GM19239 (cell line): ENCODE results near the gene LHX5.
A peak's percentile ranks its signal among the peaks of the same experiment; 100 is the strongest.

ENCODE experiments used
- DNase-seq: peaks from one replicate; pipeline ENCODE4 v3.0.0; 2011; ENCODE audit warnings: low spot score; ENCODE audit not compliant: insufficient read length
- FAIRE-seq: peaks from 2 replicates; lab custom pipeline; 2011; peaks lifted over from hg19 to GRCh38; lab: Jason Lieb, UNC

Gene LHX5

DNA sequence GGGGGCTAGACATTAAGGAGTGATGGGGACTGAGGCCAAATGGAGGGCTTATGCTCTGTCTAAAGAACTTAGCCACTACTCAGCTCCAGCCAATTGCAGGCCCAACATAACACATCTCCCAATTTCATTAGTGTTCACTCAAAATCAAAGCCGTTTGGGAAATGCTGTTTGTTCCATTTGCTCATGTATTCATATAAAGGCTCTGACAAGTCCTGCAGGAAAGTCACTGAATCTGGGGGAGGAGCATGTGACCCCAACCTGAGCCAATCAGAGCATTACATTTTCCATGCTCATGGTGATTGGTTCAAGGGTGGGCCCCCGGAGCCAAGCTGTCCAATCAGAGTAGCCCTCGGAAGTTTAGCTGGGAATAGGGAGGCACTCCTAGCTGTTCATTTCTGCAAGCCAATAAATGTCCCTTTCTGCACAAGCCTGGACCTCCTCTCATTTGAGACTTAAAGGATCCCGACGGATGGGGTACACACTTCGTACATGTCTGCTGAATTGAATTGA, 28.6 kb downstream of the LHX5 start:
- FAIRE-seq (no peak), DNase-seq (no peak)

DNA sequence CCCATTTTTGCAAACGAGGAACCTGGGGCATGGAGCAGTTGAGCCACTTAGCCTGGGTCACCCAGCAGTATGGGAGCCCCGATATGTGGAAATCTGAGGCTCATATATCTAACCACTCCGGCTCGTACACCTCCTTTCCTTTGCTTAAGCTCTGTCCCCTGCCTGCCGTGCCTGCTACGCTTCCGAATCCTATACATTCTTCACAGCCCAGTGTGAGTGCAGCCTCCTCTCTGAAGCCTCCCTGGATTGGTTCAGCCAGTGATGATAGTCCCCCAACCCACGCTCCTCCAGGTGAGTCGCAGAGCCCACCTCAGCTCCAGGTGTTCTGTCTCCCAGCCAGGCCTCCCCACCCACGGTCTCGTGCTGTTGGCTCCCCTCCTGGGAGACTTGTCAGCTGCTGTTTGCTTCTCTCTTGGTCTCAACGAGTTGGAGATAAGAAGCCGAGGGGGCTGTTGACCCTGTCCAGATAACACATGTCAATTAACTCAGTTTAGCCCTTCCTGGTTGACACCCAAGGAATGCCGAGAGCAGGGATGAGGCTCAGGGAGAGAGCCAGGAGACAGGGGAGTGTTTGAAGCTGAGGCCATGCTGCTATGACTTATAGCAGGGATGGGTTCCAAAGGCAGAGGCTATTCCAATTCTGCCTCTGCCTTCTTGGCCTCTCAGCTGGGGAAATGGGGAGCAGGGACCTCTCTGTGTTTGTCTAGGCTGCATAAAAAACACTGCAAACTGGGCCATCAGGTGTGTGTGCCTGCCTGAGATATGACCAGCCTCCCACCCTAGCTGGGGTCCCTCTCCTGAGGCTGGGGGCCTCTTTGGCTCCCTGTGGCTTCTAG, 30.5 kb downstream of the LHX5 start:
- FAIRE-seq (no peak), DNase-seq (no peak)

DNA sequence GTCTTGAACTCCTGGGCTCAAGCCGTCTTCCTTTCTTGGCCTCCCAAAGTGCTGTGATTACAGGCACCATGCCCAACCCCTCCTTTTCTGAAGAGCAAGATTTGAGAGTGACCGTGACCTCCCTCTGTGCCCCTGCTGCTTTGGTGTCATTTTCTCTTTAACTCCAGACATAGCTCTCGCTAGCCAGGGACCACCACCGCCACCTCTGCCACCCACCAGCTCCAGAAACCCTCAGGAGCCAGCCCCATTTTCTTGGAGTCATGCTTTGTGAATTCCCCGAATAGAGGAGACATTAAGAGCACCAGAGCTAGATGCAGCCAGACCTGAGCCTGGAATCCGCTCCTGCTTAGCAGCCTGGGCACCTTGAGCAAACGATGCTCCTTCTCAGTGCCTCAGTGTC, 31.3 kb downstream of the LHX5 start:
- DNase-seq (no peak), FAIRE-seq (no peak)

DNA sequence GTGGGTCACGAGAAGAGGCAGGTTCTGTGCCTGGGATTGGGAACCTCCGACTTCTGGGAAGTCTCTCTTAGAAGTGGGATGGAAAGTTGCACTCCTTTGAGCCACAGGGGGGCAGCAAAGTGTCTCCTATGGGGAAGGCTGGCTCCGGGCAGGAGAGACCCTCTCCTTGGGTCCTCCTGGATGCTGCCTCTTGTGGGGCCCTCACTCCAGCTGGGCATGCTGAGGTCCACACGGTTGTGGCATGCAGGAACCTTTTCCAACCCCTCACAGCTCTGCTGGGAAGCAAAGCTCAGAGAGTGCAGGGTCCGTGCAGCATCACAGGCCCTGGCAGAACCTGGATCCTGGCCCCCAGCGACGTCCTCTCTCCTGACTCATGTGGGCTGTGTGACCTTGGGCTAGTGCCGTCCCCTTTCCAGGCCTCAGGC, 32.1 kb downstream of the LHX5 start:
- DNase-seq (no peak), FAIRE-seq (no peak)

DNA sequence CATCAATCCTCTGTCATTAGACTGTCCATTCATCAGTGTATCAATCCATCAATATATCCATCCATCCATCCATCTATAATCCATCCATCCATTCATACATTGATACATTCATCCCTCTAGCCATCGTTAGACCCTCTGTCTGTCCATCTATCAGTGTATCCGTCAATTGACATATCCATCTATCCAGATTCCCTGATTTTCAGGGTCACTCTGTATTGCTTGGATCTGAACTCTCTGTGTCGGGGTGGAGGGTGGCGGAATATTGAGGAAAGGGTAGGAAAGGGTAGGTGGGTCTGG, 32.4 kb downstream of the LHX5 start:
- FAIRE-seq, result no peak
- no peak for DNase-seq

DNA sequence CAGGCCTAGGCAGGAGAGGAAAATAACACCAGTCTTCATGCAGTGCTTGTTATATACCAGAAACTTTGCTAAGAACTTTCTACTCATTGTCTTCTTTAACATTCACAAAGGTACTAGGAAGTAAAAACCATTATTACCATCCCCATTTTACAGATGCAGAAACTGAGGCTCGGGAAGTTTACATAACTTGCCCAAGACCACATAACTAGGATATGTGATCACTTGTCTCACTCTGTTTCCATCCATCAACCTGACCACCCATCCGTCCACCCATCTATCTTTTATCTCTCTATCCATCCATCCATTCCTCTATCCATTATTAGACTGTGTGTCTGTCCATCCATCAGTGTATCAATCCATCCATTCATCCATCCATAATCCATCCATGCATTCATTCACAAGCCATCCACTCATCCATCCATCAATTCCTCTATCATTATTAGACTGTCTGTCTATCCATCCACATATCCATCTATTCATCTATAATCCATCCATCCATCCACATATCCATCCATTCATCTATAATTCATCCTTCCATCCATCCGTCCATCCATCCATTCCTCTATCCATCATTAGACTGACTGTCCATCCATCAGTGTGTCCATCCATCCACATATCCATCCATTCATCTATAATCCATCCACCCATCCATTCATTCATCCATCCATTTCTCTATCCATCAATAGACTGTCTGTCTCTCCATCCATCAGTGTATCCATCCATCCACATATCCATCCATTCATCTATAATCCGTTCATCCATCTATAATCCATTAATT, 33.0 kb downstream of the LHX5 start:
- FAIRE-seq (no peak), DNase-seq (no peak)

DNA sequence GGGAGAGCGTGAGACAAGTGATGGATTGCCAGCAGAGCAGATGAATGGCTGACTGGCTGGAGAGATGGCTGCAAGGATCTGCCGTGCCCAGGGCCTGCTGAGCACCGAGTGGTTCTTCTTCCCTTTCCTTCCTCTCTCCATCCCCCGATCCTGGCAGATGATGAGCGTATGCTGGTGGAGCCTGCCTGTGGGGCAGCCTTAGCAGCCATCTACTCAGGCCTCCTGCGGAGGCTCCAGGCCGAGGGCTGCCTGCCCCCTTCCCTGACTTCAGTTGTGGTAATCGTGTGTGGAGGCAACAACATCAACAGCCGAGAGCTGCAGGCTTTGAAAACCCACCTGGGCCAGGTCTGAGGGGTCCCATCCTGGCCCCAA, 34.0 kb downstream of the LHX5 start:
- DNase-seq (no peak), FAIRE-seq (no peak)

DNA sequence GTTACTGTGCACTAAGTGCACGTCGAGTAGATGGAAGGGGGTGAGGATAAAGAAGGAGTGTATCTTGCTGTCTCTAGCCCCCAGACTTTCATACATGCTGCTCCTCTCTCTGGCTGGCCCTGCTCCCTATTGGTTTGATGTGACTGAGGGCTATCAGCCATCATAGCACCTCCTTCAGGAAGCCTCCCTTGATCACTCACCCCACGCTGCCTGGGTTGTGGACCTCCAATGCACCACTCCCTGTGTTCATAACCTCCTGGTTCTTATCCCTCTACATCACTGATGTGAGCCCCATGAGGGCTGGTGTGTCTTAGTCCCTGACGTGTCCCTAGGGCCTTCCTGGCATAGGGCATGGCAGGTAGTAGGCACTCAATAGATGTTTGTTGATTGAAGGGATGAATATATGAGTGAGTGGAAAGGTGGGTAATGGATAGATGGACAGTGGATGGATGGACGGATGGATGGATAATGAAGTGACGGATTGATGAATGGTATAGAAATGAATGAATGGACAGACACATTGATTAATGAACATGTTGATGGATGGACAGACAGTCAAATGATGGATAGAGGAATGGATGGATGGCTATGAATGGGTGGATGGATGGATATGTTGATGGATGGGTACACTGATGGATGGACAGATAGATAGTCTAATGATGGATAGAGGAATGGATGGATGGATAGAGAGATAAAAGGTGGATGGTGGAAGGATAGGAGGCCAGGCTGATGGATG, 34.5 kb downstream of the LHX5 start:
- FAIRE-seq (no peak), DNase-seq (no peak)

DNA sequence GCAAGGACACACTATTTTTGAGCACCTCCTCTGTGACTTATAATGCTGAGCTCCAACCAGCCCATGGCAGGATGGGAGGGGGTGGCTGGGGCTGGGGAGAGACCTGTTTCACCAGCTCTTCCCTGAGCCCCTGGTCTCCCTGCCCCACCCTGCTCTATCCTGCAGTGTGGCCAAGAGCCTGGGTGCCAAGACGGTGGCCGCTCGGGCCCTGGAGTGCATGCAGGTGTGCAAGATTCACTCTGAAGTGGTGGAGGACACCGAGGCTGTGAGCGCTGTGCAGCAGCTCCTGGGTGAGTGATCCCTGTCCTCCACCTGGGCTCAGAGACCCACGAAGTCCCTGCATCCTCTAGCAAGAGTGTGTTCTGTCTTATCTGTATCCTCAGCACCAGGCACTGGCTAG, 35.1 kb downstream of the LHX5 start:
- no peak for FAIRE-seq
- no peak for DNase-seq

DNA sequence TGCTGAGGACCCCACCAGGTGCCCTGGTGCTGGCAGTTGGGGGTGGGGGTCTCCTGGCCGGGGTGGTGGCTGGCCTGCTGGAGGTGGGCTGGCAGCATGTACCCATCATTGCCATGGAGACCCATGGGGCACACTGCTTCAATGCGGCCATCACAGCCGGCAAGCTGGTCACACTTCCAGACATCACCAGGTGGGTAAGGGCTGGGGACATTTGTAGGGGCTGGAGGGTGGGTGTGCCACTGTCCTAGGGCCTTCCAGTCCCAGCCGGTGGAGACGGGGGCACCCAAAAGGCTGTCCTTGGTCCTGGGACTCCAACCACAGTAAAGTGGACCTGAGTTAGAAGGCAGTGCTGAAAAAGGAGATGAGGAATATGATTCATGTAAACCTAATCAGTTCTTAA, 36.3 kb downstream of the LHX5 start:
- no peak for FAIRE-seq

DNA sequence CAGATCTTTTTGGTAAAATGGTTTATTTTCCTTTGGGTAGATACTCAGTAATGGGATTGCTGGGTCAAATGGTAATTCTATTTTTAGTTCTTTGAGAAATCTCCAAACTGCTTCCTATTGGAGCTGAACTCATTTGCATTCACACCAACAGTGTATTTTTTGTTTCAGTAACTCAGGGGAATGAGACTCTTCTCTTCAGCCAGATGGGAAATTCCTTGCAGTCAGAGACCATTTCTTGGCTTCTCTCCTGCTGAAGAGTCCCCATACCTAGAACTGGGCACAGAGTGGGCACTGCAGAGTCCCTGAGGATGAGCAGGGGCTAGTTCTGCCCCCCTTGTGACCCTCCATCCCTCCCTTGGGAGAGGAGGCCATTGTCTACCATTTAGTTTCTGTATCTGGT, 38.7 kb downstream of the LHX5 start:
- DNase-seq (no peak), FAIRE-seq (no peak)

More for the DNA sequence above, 36.3 kb downstream of the LHX5 start:
- no peak for DNase-seq

DNA sequence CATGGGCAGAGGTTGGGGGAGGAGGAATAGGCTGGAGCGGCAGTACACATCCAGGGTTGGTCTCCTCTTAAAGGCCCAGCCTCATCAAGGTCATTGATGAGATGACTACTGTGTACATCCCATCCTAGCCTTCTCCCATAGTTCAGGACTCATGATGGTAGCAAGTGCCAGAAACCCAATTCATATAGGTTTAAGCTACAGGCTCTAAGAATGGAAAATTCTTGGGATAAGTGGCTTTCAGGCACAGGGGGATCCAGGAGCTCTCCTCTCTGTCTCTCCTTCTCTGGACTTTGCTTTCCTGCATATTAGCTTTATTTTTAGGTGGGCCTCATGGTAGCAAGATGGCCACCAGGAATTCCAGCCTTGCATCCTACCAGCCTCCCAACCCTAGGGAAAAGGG, 43.2 kb downstream of the LHX5 start:
- FAIRE-seq, result no peak
- DNase-seq, result no peak

DNA sequence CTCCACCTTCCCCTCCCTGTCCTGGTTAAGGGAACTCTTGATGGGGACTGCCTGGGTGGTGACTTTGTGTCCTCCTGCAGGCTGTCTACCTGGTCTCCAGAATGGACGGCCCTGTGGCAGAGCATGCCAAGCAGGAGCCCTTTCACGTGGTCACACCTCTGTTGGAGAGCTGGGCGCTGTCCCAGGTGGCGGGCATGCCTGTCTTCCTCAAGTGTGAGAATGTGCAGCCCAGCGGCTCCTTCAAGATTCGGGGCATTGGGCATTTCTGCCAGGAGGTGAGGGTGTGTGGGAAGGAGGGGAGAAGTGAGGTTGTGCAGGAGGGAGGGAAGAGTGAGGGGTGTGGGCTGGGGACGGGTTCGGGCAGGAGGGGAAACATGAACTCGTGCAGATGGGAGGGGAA, 43.8 kb downstream of the LHX5 start:
- DNase-seq, result no peak
- no peak for FAIRE-seq

DNA sequence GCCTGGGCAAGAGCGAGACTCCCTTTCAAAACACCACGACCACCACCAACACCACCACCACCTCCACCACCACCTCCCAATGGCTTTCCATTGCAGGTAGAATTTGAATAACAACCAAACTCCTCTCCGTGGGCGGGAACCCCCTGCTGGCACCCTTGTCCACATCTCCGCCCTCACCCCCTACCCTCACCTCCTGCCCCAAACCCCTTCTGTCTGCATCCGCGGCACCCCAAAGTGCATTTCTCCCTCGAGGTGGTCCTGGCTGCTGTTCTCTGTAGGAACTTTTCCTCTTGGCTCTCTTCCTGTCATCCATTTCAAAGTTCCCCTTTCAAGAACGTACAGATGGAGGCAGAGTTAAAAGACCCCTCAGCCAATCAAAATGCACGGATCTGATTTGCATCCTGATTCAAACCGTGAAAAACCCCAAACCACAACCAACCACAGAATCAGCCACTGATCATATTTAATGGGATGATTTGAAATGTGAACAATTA, 45.7 kb downstream of the LHX5 start:
- FAIRE-seq (no peak), DNase-seq (no peak)

DNA sequence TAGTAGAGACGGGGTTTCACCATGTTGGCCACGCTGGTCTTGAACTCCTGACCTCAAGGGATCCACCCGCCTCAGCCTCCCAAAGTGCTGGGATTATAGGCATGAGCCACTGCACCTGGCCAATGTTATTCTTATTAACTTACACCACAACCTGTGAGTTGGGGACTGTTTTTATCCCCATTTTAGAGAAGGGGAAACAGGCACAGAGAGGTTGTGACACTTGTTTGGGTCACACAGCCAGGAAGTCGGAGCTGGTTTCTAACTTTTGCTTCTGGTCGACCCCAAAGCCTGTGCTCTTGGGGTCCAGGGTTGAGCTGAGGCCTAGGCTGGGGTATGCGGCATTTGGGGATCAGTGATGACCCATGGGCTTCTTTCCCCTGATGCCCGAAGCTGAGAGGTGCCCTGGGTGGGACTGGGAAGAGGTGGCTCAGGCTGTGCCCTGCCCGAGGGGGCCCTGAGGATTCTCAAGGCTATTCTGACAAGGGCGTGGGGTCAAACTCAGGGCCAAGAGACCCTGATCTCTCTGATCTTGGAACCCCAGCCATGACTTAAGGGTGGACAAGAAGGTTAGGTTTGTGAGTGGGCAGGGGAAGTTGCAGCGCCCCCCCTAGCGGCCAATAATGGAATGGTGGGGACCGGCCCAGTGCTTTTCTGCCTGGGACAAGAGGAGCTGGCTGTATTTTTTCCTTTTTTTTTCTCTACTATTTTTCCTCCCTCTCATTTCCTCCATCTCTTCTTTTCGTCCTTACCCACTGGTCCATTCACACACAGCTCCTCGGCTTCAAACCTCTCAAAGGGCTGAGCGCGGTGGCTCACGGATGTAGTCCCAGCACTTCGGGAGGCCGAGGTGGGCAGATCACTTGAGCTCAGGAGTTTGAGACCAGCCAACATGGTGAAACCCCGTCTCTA, 46.5 kb downstream of the LHX5 start:
- DNase-seq, result peak; percentile 40
- peak; percentile 69 for FAIRE-seq

DNA sequence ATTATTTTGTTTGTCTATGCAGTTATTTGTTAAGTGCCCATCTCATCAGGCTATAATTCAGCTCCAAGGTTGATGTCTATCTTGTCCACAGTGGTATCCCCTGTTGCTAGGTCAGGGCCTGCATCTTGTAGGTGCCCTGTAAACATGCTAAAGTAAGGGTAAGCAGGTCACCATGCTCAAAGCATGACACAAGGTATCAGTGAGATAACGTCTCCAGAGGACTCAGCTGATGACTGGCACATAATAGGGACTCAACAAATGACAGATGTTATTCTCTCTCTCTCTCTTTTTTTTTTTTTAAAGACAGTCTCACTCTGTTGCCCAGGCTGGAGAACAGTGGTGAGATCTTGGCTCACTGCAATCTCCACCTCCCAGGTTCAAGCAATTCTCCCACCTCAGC, 47.2 kb downstream of the LHX5 start:
- DNase-seq (no peak), FAIRE-seq (no peak)

DNA sequence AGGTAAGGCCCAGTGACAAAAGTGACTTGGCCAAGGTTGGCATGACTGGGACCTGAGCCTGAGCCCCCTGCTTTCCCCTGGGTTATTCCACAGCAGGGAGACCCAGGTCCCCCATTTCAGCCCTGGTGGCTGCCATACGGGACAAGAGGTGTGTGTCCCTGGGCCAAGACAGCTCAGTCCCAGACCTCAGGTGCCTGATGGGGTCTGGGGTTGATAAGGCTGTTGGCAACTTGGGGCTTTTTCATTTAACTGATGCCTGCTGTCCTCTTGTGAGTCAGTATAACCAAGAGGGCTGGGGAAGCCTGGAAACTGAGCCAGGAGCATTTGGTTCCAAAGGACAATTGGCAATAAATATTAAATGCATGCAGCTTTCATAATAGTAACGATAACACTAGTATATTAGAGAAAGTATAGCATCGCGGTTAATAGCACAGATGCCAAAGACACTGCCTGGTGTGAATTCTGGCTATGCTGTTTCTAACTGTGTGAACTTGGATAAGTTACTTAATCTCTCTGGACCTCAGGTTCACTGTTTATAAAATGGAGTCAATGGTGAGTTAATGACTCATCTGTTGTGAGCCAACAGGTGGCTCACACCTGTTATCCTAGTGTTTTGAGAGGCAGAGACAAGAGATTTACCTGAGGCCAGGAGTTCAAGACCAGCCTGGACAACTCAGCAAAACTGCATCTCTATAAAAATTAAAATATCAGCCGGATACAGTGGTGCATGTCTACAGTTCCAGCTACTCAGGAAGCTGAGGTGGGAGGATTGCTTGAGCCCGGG, 48.6 kb downstream of the LHX5 start:
- FAIRE-seq (no peak), DNase-seq (no peak)

DNA sequence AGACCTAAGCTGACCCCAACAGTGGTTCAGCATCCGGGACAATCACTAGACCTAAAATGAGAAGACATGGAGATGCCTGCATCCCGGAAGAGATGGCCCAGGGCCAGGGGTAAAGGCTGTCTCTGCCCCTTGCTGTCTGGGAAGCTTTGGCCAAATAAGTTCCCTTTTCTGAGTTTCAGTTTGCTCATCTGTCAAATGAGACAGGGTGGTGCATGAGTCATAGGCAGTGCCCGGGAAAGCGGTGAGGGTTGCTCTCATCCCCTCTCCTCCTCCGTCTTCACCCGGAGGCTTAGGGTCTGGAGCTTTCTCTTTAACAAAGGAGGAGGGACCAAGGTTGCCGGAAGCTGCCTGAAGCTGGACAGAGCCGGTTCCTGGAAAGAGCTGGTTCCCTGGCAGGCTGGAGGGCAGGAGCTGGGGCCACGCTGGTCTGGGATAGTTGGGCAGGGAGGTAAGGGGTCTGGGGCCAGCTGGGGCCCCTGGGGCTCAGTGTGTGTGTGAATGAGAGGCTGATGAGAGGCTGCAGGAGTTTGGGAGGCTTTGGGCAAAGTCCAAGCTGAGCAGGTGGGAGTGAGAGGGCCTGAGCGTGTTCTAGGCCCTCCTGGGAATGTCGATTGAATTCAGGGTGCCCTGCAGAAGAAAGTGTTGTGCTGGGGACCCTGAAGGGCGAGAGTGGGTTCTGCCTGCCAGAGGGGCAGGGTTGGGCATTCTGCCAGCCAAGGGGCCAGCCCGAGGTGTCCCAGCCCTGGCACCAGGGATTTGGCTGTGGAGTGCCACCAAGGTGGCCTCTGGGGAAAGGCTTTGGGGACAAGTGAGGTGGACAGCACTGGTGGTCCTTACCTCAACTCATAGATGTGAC, 49.4 kb downstream of the LHX5 start, which contains the start of gene SDSL:
Gene SDSL (plus strand): TSS at position 351 of the 856 bp plus-strand sequence. CDS start 5,603 bp downstream, outside the sequence.
- peak; percentile 59 for DNase-seq
- FAIRE-seq, result peak; percentile 91
